Stimulated activated CD4-positive, alpha-beta T cell treated with anti-CD3 and anti-CD28 coated beads, TNF-alpha, amount 100 ng/mL, for 4 hours (primary cell): ENCODE data around the gene TMTC1.

ENCODE experiments used
- DNase-seq, 3 experiments: peaks; one replicate each; pipeline ENCODE4 v3.0.0-alpha.2; 2020; ENCODE audit warnings: low read depth in 3 of 3

The TMTC1 gene

DNA sequence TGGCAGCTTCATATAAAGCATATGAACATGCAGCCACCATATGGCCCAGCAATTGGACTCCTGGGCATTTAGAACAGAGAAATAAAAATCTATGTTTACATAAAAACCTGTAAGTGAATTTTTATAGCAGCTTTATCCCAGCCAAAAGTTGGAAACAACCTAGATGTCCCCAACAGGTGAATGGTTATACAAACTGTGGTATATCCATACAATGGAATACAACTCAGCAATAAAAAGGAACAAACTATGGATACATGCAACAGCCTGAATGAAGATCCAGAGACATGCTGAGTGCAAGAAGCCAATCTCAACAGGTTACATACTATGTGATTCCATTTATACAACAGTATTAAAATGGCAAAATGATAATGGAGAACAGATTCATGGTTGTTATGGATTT lies 3.7 kb downstream of the TMTC1 start:
- DNase-seq: no peak

DNA sequence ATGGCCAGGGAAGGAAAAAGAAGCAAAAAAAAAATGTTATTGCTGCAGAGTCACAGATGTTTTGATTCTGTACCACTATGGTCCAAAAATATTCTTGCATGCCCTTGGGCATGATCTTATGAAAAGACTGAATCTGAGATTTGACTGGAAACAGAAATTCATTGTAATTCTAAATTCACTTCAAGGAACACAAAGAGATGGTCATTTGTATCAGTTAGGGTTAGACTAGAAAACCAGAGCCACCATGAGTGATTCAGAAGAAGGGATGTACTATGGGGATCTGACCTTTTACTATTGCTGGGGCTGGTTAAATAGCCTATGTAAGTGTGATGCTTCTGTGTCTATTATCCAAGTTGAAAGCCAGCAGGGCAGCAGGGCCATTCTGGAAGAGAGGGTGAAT lies 5.2 kb downstream of the TMTC1 start:
- DNase-seq: no peak

DNA sequence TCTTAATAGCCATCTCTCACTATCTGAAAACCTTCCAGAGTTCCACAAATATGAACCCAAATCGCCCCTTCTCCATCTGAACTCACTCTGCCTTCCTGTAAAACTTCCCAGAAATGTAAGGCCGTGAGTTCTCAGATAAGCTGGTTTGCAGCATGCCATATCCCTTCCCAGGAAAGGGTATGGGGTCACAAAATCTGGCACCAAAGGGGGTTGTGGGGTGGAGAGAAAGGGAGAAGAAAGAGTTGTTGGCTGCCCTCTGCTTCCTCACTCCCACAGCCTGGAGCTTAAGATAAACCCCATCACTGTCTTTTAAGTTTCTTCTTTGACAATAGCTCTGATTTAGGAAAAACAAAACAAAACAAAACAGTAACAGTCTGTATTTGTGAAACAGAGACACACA lies 10.7 kb downstream of the TMTC1 start:
- DNase-seq: no peak

DNA sequence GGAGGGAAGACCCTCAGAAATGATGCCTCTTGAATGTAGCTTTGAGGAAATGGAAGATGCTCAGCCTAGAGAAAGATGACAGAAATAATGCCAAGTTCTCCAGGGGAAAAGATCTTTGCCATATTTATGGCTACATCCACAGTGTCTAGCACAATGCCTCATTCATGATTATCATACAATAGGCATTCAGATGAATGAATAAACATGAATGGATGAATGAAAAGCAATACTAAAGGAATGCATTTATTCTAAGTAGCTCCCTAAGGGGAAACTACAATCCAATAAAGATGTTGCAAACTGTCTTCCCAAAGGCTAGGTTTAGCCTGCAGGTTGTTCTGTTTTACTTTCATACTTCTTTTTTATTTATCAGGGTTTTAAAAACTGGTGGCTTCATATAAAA lies 12.0 kb downstream of the TMTC1 start:
- no peak for DNase-seq

DNA sequence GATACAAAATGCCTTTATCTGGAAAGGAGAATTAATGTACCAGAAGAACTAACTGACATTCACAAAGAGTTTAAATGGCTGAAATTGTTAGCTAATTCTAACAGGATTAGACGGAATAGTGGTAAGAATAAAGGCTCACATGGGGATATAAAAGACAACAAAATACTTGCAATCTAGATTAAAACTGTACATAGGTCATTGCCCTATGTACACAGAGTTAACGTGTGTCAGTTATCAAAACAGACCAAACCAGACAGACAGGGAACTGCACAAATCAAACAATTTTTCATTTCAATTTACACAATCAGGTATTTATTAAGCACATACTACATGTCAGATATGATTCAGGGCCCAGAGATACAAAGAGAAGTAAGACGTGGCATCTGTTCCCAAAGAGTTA lies 12.6 kb downstream of the TMTC1 start:
- no peak for DNase-seq

DNA sequence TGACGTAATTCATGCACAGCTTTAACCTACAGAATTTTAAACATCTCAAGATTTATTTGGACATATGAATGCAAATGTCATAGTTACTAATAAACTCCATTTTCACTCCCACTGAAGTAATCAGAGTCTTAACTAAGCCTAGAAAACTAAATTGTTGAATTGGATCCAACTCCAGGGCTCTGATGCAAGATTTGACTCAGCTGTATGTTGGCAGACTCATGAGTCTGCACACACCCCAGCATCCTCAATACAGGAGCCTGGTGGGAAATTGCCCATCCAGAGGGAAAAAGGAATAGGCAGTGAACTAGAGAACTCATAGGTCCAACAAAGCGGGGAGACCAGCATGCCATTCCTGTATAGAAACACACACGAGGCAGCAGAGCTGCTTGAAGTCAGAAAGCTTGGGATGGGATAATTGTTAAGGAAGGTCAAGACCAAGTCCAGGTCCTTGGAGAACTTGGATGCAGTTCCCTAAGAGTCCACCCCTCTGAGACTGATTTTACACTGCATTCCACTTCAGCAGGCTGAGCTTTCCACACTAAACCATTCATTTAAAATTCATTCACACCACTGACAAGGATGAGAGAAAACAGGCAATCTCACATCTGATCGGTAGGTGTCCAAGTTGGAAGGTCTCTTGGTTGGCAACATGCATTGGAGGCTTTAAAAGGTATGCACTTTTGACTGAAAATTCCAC lies 14.4 kb downstream of the TMTC1 start:
- DNase-seq: no peak

DNA sequence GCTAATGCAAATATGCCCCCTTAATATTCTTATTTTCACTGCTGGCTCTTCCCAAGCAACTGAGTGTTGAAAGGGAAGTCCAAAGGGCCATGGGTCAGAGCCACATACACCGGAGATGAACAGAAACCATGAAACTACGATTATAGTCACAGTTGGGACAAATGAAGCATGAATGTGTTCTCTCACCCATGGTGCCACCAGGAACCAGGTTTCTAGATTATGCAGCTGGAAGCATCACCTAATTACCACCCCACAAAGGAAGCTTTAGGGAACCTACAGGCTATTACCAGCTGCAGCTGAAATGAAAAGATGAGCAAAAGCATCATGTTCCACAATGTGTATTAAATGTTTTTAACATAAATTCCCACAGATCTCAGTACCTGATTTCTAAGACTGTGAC lies 15.4 kb downstream of the TMTC1 start:
- no peak for DNase-seq

DNA sequence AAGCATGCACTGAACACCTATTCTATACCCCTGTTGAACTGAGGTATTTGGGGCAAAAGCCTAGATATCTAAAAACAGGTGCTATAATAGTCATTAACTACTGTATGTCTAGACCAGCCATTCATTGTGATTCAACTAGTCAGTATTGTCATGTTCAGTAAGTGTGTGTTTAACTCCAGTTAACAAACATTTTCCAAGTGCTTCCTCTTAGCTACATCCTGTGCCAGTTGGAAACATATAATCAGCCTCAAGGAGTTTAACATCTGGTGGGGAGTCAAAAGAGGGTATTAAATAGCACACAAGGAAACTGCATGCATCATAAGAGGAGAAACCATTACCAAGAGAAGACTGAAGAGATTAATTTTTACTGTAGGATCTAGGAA lies 20.4 kb downstream of the TMTC1 start:
- no peak for DNase-seq

DNA sequence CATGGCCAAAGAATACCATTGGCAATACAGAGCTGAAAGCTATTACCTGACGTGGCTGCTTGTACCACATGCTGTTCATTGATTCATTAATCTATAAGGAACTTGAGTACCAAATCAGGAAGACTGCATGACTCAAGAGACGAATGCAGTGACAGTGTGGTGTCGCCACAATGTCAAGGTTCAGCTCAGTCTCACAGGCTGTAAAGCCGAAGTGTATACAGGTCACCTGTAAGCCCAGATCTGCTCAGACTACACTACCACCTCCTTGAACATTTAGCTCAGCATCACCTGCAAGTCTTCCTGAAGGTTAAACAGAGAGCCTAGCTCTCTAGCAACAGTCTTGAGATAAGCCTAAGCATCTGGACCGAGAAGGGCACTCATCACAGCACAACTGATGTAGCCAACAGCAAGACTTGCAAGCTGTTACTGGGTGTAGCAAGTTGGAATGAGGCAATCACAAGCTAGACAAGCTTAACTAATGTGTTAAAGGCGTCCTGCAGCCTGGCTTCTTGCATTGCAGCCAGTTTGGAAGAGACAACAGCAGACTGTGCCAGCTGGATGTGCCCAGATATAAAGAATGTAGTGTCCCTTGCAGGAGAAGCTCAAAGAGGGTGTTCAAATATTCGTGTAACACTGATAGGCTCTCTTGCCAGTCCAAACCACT lies 21.0 kb downstream of the TMTC1 start:
- DNase-seq: no peak

DNA sequence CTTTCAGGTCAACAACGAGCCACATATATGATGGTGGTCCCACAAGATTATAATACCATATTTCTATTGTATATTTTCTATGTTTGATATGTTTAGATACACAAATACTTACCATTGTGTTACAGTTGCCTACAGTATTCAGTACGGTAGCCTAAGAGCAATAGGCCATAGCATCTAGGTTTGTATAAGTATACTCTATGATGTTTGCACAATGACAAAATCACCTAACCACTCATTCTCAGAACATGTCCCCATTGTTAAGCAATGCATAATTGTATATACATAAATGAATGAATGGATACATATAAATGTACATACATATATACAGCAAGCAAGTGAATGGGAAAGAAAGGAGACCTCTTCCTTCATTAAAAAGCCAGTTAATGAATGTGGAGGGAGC lies 23.8 kb downstream of the TMTC1 start:
- DNase-seq: no peak

DNA sequence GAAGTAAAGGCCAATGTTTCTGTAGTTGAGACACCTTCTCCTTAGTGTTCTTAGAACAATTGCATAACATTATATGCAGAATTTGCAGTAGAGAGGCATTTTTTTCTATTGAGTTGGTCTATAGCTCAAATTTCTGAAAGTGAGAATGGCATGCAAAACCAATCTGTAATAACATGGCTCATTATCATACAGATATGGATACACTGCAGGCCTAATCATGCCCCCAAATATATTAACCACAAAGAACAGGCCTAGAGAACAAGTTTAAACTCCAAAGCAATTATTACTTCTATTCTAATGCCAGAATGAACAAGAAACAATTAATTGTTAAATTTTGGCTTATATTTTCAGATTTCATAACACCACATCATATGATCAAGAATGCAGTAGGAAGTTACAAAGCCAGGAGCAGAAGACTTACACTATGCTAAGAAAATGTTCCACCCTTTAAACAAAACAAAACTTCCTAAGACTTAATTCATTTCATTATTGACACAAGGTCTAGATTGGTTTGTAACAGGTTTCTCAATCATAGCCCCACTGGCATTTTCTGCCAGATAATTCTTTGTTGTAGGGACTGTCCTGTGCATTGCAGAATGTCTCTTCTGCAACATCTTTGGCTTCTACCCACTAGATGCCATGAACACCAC lies 26.9 kb downstream of the TMTC1 start:
- DNase-seq: no peak

DNA sequence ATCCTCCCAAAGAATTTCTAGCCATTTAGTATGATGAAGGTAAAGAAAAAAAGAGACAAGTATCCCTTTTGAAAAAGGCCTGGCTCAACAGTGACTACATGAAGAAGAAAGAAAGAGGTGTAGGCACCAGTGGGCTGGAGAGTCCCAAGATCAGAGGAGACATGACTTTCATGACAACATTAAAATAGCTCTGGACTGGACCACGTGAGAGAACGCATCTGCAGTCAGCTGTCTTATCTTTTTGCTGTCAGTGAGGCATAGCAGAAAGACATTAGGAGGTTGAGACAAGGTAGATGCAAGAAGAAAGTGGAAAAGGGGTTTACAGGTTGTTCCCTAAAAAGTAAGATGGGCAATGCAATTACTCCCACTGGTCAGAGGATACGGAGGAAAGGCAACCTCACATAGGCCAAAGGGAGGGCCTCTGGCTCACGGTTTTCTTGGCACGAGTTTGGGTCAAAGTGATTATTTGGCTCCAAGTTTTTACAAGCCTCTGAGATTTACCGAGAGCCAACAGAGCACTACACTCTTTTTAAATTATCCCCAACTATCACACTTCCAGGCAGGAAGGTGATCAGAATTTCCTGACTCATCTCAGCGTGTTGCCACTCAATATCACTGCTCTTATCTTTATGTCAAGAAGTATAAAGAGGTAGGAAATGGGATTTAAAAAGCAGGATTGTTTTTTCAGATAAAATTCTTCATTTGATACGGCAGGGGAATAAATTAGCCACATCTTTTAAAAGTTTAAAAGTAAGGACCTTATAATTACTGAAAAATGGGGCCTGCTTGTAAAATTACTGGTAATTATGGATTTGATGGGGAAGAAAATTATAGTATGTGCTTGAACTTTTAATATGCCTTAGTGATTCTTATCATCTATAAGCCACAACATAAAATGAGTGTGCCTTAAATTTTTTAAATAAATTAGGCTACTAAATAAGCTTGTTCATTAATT lies 29.2 kb downstream of the TMTC1 start:
- no peak for DNase-seq

DNA sequence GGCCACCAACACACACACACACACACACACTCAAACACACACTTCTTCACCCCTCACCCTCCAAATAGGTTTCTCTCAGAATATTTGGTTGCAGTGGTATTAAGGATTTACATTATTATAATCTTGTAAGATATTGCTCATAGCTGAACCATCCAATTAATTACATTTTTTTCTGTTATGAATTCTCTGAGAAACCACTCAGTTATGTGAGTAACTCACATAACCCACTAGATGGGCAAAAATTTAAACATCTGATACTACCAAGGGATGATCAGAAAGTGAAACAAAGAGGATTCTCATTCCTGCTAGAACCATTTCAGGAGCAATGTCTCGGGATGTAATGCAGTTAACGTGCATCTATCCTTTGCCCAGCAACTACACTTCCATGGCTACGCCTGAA lies 31.6 kb downstream of the TMTC1 start:
- no peak for DNase-seq

DNA sequence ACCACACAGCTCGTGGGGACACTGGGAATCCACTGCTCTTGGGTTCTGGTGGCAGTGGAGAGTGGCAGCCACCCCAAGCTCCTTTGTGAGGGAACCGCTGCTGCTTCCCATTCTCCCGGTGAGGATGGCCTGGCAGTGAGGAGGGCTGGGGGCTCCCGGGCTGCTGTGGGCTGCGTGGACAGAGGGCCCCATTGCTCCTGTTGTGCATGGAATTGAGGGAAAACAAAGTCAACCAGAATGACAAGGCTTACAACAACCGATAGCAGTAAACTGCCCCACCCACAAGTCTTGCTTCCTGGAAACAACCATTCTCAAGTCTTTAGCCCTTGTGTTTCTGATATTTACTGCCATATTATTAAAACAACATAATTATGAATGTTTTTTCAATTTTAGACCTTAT lies 32.1 kb downstream of the TMTC1 start:
- no peak for DNase-seq

DNA sequence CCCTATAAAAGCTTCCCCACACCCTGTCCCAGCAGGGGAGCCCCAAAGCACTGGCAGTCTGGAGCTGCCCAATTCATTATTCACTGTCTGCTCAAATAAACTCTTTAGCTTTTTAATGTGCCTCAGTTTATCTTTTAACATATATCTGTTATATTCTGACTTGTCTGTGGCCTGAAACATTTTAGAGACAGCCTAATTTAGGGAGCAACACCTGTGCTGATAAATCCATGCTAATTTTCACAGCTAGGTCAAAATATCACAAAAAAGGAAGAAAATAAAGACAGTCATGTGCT lies 32.9 kb downstream of the TMTC1 start:
- no peak for DNase-seq

DNA sequence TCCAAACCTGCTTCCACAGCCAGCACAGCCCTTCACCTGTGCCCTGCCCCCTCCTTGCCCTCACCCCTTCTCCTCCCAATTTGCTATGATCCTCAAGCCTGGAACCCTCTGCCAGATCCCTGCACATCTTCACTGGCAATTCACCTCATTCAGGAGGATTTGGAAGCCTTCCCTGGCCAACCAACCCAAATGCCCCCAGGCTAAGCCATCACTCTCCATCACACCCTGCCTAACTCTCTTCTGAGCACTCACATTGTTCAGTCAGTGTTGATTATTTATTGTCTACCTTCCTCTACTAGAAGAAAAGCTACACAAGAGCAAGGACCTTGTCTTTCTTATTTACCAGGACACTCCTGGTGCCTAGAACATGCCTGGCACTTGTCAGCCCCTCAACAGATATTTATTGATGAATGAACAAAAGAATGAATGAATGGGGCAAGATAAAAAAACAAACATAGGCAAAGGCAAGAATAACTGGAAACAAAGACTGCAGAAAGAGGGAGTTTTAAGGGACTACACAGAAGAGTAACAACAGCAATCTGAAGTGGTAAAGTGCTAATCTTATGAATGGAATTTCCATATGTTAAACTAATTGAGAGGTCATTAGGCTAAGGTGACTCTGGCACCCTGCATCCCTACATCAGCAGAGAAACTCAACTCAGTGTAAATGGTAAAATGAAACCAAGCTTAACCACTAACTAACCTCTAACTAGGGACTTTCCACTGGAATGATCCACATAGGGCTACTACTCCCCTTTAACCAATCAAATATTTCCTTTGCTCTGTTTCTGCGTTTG lies 33.4 kb downstream of the TMTC1 start:
- no peak for DNase-seq

DNA sequence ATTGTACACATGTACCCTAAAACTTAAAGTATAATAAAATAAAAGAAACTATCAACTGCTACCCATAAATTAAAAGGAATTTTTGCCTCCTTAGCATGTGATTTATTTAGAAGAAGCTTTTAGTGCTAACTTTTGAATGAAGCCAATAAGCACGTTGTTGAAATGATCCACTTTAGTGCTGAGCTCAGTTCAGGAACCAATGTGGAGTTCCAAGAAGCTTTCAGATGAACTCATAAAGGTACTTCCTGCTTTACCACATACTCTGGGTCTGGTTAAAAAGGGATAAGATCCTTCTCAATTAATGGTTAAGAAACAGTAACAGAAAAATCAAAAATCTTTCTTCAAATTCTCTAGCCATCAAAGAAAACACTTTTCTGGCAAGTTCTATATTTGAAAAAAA lies 39.4 kb downstream of the TMTC1 start:
- DNase-seq: no peak

DNA sequence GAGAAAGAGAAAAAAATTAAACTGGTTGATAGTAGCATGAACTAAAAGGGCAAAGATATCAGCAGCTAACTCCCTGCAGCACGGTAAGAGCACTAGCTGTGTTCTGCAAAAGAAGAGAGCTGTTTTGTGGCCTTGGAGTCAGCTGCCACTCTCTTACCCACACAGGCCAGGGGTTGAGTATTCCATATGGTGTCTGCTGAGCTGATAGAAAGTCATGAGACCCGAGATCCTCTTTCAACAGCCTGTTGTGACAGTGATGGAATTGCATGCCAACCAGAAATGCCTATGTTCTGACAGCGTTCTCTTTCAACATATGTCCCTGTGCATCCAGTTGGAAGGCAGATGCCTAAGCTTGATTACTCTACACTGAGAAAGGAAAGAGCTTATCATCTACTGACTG lies 39.9 kb downstream of the TMTC1 start:
- no peak for DNase-seq

DNA sequence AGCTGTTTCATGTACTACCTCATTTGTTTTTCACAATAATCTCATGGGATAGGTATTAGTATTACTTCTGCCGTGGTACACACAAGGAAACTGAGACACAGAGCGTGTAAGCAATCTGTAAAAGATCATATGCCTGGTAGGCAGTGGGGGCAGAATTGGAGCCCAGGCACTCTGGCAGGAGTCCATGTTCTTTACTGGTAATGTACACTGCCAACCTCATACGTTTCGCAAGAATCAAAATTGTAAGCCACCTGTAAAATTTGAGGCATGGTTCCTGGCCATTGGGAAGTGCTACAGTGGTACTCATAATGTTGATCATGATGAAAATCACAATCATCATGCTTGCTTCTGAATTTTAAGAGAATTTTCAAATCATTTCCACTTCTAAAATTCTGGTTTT lies 40.7 kb downstream of the TMTC1 start:
- DNase-seq: no peak

DNA sequence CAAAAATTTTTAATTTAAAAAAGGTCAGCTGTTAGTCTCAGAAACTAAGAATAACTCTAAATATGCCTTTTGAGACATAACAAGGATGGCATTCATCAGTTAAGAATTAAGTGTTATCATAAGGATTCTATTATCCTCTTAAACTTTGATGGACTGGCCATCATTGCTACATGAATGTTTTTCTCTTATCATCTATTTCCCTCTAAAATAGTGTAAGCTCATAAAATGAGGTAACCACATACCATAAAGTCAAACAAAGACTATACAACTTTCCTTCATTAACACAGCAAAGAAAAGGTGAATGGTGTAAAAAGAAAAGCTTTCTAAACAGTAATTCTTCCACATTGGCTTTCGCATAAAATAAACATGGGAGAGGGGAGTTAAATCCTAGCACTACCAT lies 41.1 kb downstream of the TMTC1 start:
- DNase-seq: no peak

DNA sequence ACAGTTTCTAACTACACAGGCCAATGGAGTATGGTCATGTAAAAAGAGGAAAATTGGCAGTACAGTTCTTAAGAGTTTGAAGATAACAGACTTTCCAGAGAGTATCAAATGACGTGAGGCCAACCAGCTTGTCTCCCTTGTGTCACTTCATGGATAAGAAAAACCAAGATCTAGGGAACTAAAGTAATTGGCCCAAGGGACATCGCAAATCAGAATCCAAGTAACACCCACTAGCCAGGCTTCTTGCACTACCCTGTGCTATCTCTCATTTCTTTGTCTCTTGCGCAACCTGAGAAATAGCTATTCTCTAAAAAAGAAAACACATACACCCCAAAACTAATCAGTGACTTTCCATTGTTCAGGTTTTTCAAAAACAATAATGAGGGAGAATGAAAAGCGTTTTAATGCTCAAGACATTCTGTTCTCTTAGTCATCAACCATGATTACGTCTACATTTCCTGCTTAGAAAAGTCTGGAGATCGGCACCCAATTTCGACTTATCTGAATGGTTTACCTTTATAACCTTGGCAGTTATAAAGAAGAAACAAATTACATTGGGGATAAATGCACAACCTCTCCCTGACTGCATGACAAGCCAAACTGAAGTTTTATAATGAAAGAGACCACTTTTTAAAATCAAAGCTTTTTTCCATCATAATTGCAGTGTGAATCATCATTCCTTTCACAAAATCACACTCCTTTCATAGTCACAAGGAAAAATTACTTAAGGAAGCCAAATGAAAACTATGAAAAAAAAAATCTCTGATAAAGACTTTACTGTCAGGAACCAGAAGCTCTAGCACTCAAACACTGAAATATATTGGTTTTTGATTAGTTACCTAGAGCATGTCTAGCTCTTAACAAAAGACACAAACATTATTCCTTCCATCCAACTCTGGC lies 42.1 kb downstream of the TMTC1 start:
- no peak for DNase-seq
